Activated gamma-delta T cell treated with Interleukin-2 at 50 U/mL for 16 hours (primary cell): ENCODE results near the gene CTTN.

Experiments used
- DNase-seq: peaks from one replicate; pipeline ENCODE4 v3.0.0-alpha.2; 2020

The CTTN gene

GRCh38 chr11:70410276-70411205 lies 12.2 kb downstream of the CTTN start:
- no peak for DNase-seq

GRCh38 chr11:70411713-70412452 lies 13.6 kb downstream of the CTTN start:
- DNase-seq, result no peak

- DNase-seq, result no peak
These were observed 14.8 kb downstream of the CTTN start for GRCh38 chr11:70413151-70413550.

GRCh38 chr11:70414341-70415100 lies 16.2 kb downstream of the CTTN start:
- DNase-seq, result no peak

GRCh38 chr11:70415191-70415590 lies 16.9 kb downstream of the CTTN start:
- DNase-seq, result no peak

GRCh38 chr11:70415642-70416395 lies 17.5 kb downstream of the CTTN start:
- DNase-seq, result no peak

- no peak for DNase-seq
These were observed 18.6 kb downstream of the CTTN start for GRCh38 chr11:70416881-70417280.

- DNase-seq, result no peak
These were observed 19.8 kb downstream of the CTTN start for GRCh38 chr11:70418130-70418529.

- no peak for DNase-seq
These were observed 21.1 kb downstream of the CTTN start for GRCh38 chr11:70419307-70420007.

GRCh38 chr11:70420008-70420464 lies 21.7 kb downstream of the CTTN start:
- no peak for DNase-seq

GRCh38 chr11:70420496-70420895 lies 22.2 kb downstream of the CTTN start:
- DNase-seq, result no peak

GRCh38 chr11:70421123-70421522 lies 22.8 kb downstream of the CTTN start:
- DNase-seq, result no peak

GRCh38 chr11:70422692-70423522 lies 24.6 kb downstream of the CTTN start:
- no peak for DNase-seq

- peak; percentile 23 for DNase-seq
These were observed 25.5 kb downstream of the CTTN start for GRCh38 chr11:70423523-70424505.

- DNase-seq, result no peak
These were observed 26.5 kb downstream of the CTTN start for GRCh38 chr11:70424765-70425344.

- no peak for DNase-seq
These were observed 29.1 kb downstream of the CTTN start for GRCh38 chr11:70427436-70427835.

- DNase-seq, result no peak
These were observed 30.5 kb downstream of the CTTN start for GRCh38 chr11:70428701-70429427.

- no peak for DNase-seq
These were observed 31.0 kb downstream of the CTTN start for GRCh38 chr11:70429428-70429705.
